HCT116 (cell line): ENCODE results near the gene DEFB114. TPM values are rescaled to one million over a fixed set of nuclear protein-coding genes. Genes with fewer than 3 reads are reported as not detected.

Source experiments
- ATAC-seq: fragments of 200-7000 bp; cut with Tn5 transposase; 2 replicates; pipeline ENCODE4 v1.9.1; 2020; ENCODE audit warnings: mild to moderate bottlenecking, moderate library complexity
- BruUV-seq: library from RNA; stranded (reverse); fragments of 400-500 nt; replicated peaks from 2 replicates; lab custom pipeline; 2021; lab: Mats Ljungman, UMichigan
- CTCF ChIA-PET: fragments of 300-600 bp; sonication (Branson Sonifier 250); formaldehyde crosslinking; loops from one replicate; lab custom pipeline; 2021; ENCODE audit warnings: antibody characterized with exemption; lab: Charles Lee
- POLR2A ChIA-PET: fragments of 300-600, 350-600 bp; sonication (Branson Sonifier 250); formaldehyde crosslinking; loops from one replicate; lab custom pipeline; 2021; ENCODE audit warnings: antibody characterized with exemption; lab: Charles Lee
- RAD21 ChIA-PET, 2 experiments: fragments of 300-600 bp; sonication (Branson Sonifier 250); formaldehyde crosslinking; loops; one replicate each; lab custom pipeline; 2023; ENCODE audit warnings: low total read pairs in 2 of 2; ENCODE audit not compliant: uncharacterized antibody in 2 of 2, unreplicated experiment in 2 of 2, low non-redundant PET in 1 of 2; lab: Charles Lee
- DNase-seq: peaks from one replicate; pipeline ENCODE4 v3.0.0-alpha.2; 2010; ENCODE audit warnings: low read depth, low spot score
- H2AFZ ChIP-seq: fragments of 200-600 bp; shearing (Covaris generic), sonication (generic); 2 replicates; pipeline ENCODE4 v1.6.1; 2017; ENCODE audit warnings: low read depth, mixed run types, mixed read lengths, antibody characterized with exemption, low read length; ENCODE audit not compliant: poor library complexity, severe bottlenecking
- H3K27ac ChIP-seq: 2 replicates; pipeline ENCODE4 v1.5.1; 2012; ENCODE audit warnings: low read depth, low read length
- H3K27me3 ChIP-seq: fragments of 200-600 bp; sonication (generic); 2 replicates; pipeline ENCODE4 v1.6.1; 2016; ENCODE audit warnings: mixed run types, low read length, mixed read lengths; ENCODE audit not compliant: insufficient read depth
- H3K36me3 ChIP-seq, 2 experiments: fragments of 200-500 bp in 1 of 2; fragments of 200-600 bp in 1 of 2; sonication (Bioruptor generic) in 1 of 2; sonication (generic) in 1 of 2; 2 replicates each; pipeline versions ENCODE4 v1.5.1 to v1.6.1; 2014 to 2016; ENCODE audit warnings: low read length in 2 of 2, inconsistent platforms in 1 of 2, mixed read lengths in 1 of 2, mixed run types in 1 of 2; ENCODE audit not compliant: insufficient read depth in 2 of 2, control insufficient read depth in 1 of 2
- H3K4me1 ChIP-seq, 2 experiments: fragments of 200-600 bp in 1 of 2; sonication (generic) in 1 of 2; 2 replicates each; pipeline versions ENCODE4 v1.5.1 to v1.6.1; 2012 to 2017; ENCODE audit warnings: low read length in 2 of 2, inconsistent platforms in 1 of 2, mild to moderate bottlenecking in 1 of 2, mixed read lengths in 1 of 2, mixed run types in 1 of 2, moderate library complexity in 1 of 2; ENCODE audit not compliant: insufficient read depth in 2 of 2, control insufficient read depth in 1 of 2
- H3K4me2 ChIP-seq: fragments of 200-600 bp; sonication (generic); 2 replicates; pipeline ENCODE4 v1.6.1; 2017; ENCODE audit warnings: mixed run types, low read length, mixed read lengths
- H3K4me3 ChIP-seq, 2 experiments: fragments of 200-600 bp in 1 of 2; sonication (generic) in 1 of 2; replicated peaks in 1 of 2; 2 replicates each; pipeline ENCODE4 v1.5.1; 2011 to 2016; ENCODE audit warnings: low read length in 2 of 2, control low read depth in 1 of 2, low read depth in 1 of 2, mild to moderate bottlenecking in 1 of 2, mixed read lengths in 1 of 2, mixed run types in 1 of 2
- H3K79me2 ChIP-seq: fragments of 200-600 bp; sonication (generic); 2 replicates; pipeline ENCODE4 v1.6.1; 2017; ENCODE audit warnings: mild to moderate bottlenecking, mixed run types, low read length, moderate library complexity, mixed read lengths; ENCODE audit not compliant: insufficient read depth
- H3K9ac ChIP-seq: fragments of 200-600 bp; sonication (generic); 2 replicates; pipeline ENCODE4 v1.6.1; 2016; ENCODE audit warnings: low read length, mixed read lengths
- H3K9me2 ChIP-seq: fragments of 200-600 bp; sonication (generic), shearing (Covaris generic); 2 replicates; pipeline ENCODE4 v1.6.1; 2017; ENCODE audit warnings: mixed run types, mild to moderate bottlenecking, moderate library complexity; ENCODE audit not compliant: insufficient read depth
- H3K9me3 ChIP-seq, 2 experiments: fragments of 200-500 bp in 1 of 2; fragments of 200-600 bp in 1 of 2; sonication (Bioruptor generic) in 1 of 2; sonication (generic) in 1 of 2; 2 replicates each; pipeline ENCODE4 v1.6.1; 2014 to 2017; ENCODE audit warnings: low read length in 2 of 2, mixed read lengths in 2 of 2, inconsistent platforms in 1 of 2, low read depth in 1 of 2, mild to moderate bottlenecking in 1 of 2, mixed run types in 1 of 2, moderate library complexity in 1 of 2; ENCODE audit not compliant: control insufficient read depth in 1 of 2, insufficient read depth in 1 of 2
- H4K20me1 ChIP-seq: fragments of 200-600 bp; sonication (generic), shearing (Covaris generic); 2 replicates; pipeline ENCODE4 v1.6.1; 2017; ENCODE audit warnings: mixed run types, mild to moderate bottlenecking, moderate library complexity; ENCODE audit not compliant: insufficient read depth
- CBX3 ChIP-seq: IDR thresholded peaks from 2 replicates; pipeline ENCODE4 v1.6.1; 2012; ENCODE audit warnings: low read depth
- EGR1 ChIP-seq: IDR thresholded peaks from 2 replicates; pipeline ENCODE4 v1.6.1; 2012; ENCODE audit warnings: low read depth
- ELF1 ChIP-seq: IDR thresholded peaks from 2 replicates; pipeline ENCODE4 v1.6.1; 2012; ENCODE audit warnings: low read depth, borderline replicate concordance
- EZH2 ChIP-seq: fragments of 200-600 bp; sonication (generic); IDR thresholded peaks from 2 replicates; pipeline ENCODE4 v1.6.1; 2017; ENCODE audit warnings: antibody characterized with exemption, mixed run types
- EZH2phosphoT487 ChIP-seq: fragments of 200-600 bp; IDR thresholded peaks from 2 replicates; pipeline ENCODE4 v1.6.1; 2018; ENCODE audit warnings: antibody characterized with exemption, borderline replicate concordance
- JUND ChIP-seq: IDR thresholded peaks from 2 replicates; pipeline ENCODE4 v1.6.1; 2012
- POLR2A ChIP-seq: IDR thresholded peaks from 2 replicates; pipeline ENCODE4 v1.7.0; 2011; ENCODE audit warnings: borderline replicate concordance; ENCODE audit not compliant: insufficient read depth, insufficient read length; ENCODE audit errors: extremely low read depth
- RAD21 ChIP-seq: IDR thresholded peaks from 2 replicates; pipeline ENCODE4 v1.6.1; 2012; ENCODE audit warnings: low read depth, mild to moderate bottlenecking
- SIN3A ChIP-seq: IDR thresholded peaks from 2 replicates; pipeline ENCODE4 v1.6.1; 2012; ENCODE audit warnings: low read depth
- SP1 ChIP-seq: IDR thresholded peaks from 2 replicates; pipeline ENCODE4 v1.6.1; 2012; ENCODE audit warnings: low read depth
- SRF ChIP-seq: IDR thresholded peaks from 2 replicates; pipeline ENCODE4 v1.6.1; 2012; ENCODE audit warnings: low read depth
- TCF7L2 ChIP-seq: IDR thresholded peaks from 2 replicates; pipeline ENCODE4 v1.7.0; 2011; ENCODE audit warnings: borderline replicate concordance, inconsistent platforms; ENCODE audit not compliant: insufficient read depth, insufficient read length; ENCODE audit errors: extremely low read depth
- YY1 ChIP-seq: IDR thresholded peaks from 2 replicates; pipeline ENCODE4 v1.6.1; 2011; ENCODE audit warnings: low read length, low read depth, moderate library complexity, mild to moderate bottlenecking; ENCODE audit not compliant: insufficient replicate concordance; ENCODE audit errors: extremely low read depth
- ZFX ChIP-seq: fragments of 450-650 bp; IDR thresholded peaks from 2 replicates; pipeline ENCODE4 v1.6.1; 2017
- intact Hi-C: fragments of 100-400 bp; cut with micrococcal nuclease; formaldehyde crosslinking; loops from 2 replicates; pipeline ENCODE4 v1.10.0; 2022
- total RNA-seq: library from RNA; stranded (reverse); gene quantifications from one replicate; pipeline ENCODE4 v1.2.1, GENCODE V29; 2021; ENCODE audit not compliant: unreplicated experiment
- TF ChIP-seq, protein P1 (sequence below): IDR thresholded peaks from 2 replicates; pipeline ENCODE4 v1.6.1; 2012
- TF ChIP-seq, protein P2 (sequence below): IDR thresholded peaks from 2 replicates; pipeline ENCODE4 v1.6.1; 2011; ENCODE audit warnings: mild to moderate bottlenecking, low read length, moderate library complexity; ENCODE audit not compliant: insufficient replicate concordance; ENCODE audit errors: extremely low read depth
- TF ChIP-seq, protein P3 (sequence below): IDR thresholded peaks from 2 replicates; pipeline ENCODE4 v1.6.1; 2012
- TF ChIP-seq, protein P4 (sequence below): IDR thresholded peaks from 2 replicates; pipeline ENCODE4 v1.6.1; 2012; ENCODE audit warnings: low read depth
- TF ChIP-seq, protein P5 (sequence below), 3 experiments: fragments of 200-600 bp in 1 of 3; sonication (generic) in 1 of 3; IDR thresholded peaks in 2 of 3; conservative IDR thresholded peaks in 1 of 3; 2 replicates each; pipeline ENCODE4 v1.5.1; 2012 to 2017; ENCODE audit warnings: low read depth in 2 of 3, low read length in 2 of 3, antibody characterized with exemption in 1 of 3, borderline replicate concordance in 1 of 3, control low read depth in 1 of 3, mild to moderate bottlenecking in 1 of 3, mixed read lengths in 1 of 3, mixed run types in 1 of 3, moderate library complexity in 1 of 3; ENCODE audit not compliant: insufficient read depth in 1 of 3

The DEFB114 gene
- total RNA-seq, 1 experiment from 2014 or later = not detected

DNA sequence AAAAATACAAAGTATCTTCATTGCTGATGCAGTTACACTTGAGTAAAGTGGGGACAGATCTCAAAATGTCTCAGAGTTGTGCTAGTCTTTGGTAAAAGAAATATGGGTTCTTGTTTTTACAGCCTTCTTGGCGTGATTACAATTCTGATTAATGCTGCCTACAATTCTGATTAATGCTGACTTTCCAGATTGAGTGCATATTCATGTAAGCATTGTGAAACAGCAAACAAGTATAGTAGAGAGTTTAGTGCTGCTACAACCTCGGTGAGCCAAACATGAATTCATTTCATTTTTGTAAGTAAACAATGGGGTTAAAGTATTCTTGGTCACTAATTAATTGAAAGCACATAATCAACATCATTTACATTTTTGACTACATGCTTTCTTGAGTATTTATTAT, 5.6 kb upstream of the DEFB114 start, which contains the start of gene DEFB113:
TSS of gene DEFB113 (minus strand) at position 21 of the 400 bp plus-strand sequence. CDS start at position 21, 0 bp downstream.
- Histone ChIP-seq H3K36me3 (no peaks in the 10 kb centered on the region), H3K27ac (no peak within 1 kb of the TSS), H3K4me3 (no peak within 1 kb of the TSS), H2AFZ (no peak within 1 kb of the TSS), H3K9me3 (no peaks in the 10 kb centered on the region), H3K79me2 (no peaks in the 10 kb centered on the region), H3K27me3 (no peaks in the 10 kb centered on the region), H3K4me2 (no peak within 1 kb of the TSS), H3K4me1 (no peaks in the 10 kb centered on the region), H3K9me2 (no peaks in the 10 kb centered on the region), H4K20me1 (no peaks in the 10 kb centered on the region), H3K9ac (no peak within 1 kb of the TSS)
- TF ChIP-seq SIN3A = no peak
- TF ChIP-seq ELF1 = no peak
- no peak for TF ChIP-seq TCF7L2
- TF ChIP-seq, protein P1, sequence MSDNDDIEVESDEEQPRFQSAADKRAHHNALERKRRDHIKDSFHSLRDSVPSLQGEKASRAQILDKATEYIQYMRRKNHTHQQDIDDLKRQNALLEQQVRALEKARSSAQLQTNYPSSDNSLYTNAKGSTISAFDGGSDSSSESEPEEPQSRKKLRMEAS = no peak
- TF ChIP-seq, protein P2, sequence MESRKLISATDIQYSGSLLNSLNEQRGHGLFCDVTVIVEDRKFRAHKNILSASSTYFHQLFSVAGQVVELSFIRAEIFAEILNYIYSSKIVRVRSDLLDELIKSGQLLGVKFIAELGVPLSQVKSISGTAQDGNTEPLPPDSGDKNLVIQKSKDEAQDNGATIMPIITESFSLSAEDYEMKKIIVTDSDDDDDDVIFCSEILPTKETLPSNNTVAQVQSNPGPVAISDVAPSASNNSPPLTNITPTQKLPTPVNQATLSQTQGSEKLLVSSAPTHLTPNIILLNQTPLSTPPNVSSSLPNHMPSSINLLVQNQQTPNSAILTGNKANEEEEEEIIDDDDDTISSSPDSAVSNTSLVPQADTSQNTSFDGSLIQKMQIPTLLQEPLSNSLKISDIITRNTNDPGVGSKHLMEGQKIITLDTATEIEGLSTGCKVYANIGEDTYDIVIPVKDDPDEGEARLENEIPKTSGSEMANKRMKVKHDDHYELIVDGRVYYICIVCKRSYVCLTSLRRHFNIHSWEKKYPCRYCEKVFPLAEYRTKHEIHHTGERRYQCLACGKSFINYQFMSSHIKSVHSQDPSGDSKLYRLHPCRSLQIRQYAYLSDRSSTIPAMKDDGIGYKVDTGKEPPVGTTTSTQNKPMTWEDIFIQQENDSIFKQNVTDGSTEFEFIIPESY = no peak
- TF ChIP-seq EZH2 = no peak
- TF ChIP-seq, protein P3, sequence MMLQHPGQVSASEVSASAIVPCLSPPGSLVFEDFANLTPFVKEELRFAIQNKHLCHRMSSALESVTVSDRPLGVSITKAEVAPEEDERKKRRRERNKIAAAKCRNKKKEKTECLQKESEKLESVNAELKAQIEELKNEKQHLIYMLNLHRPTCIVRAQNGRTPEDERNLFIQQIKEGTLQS = no peak
- no peak for TF ChIP-seq RAD21
- TF ChIP-seq EZH2phosphoT487 = no peak
- no peak for TF ChIP-seq EGR1
- no peak for TF ChIP-seq CBX3
- no peak for TF ChIP-seq SRF
- TF ChIP-seq JUND = no peak
- no peak for TF ChIP-seq ZFX
- TF ChIP-seq POLR2A = no peak
- TF ChIP-seq, protein P4, sequence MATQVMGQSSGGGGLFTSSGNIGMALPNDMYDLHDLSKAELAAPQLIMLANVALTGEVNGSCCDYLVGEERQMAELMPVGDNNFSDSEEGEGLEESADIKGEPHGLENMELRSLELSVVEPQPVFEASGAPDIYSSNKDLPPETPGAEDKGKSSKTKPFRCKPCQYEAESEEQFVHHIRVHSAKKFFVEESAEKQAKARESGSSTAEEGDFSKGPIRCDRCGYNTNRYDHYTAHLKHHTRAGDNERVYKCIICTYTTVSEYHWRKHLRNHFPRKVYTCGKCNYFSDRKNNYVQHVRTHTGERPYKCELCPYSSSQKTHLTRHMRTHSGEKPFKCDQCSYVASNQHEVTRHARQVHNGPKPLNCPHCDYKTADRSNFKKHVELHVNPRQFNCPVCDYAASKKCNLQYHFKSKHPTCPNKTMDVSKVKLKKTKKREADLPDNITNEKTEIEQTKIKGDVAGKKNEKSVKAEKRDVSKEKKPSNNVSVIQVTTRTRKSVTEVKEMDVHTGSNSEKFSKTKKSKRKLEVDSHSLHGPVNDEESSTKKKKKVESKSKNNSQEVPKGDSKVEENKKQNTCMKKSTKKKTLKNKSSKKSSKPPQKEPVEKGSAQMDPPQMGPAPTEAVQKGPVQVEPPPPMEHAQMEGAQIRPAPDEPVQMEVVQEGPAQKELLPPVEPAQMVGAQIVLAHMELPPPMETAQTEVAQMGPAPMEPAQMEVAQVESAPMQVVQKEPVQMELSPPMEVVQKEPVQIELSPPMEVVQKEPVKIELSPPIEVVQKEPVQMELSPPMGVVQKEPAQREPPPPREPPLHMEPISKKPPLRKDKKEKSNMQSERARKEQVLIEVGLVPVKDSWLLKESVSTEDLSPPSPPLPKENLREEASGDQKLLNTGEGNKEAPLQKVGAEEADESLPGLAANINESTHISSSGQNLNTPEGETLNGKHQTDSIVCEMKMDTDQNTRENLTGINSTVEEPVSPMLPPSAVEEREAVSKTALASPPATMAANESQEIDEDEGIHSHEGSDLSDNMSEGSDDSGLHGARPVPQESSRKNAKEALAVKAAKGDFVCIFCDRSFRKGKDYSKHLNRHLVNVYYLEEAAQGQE = no peak
- TF ChIP-seq, protein P5, sequence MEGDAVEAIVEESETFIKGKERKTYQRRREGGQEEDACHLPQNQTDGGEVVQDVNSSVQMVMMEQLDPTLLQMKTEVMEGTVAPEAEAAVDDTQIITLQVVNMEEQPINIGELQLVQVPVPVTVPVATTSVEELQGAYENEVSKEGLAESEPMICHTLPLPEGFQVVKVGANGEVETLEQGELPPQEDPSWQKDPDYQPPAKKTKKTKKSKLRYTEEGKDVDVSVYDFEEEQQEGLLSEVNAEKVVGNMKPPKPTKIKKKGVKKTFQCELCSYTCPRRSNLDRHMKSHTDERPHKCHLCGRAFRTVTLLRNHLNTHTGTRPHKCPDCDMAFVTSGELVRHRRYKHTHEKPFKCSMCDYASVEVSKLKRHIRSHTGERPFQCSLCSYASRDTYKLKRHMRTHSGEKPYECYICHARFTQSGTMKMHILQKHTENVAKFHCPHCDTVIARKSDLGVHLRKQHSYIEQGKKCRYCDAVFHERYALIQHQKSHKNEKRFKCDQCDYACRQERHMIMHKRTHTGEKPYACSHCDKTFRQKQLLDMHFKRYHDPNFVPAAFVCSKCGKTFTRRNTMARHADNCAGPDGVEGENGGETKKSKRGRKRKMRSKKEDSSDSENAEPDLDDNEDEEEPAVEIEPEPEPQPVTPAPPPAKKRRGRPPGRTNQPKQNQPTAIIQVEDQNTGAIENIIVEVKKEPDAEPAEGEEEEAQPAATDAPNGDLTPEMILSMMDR (IDR thresholded peaks at IDR 0.05 in 2 of 3, conservative IDR thresholded peaks at IDR 0.05 in 1 of 3; ENCODE audit: borderline replicate concordance in 1 of 3, insufficient read depth in 1 of 3, low read depth in 2 of 3, low read length in 2 of 3) = no peak
- no peak for TF ChIP-seq YY1
- TF ChIP-seq SP1 = no peak
- no TSS peak for BruUV-seq
- ATAC-seq (no peak), DNase-seq (no peak)
- ChIA-PET CTCF (no interaction called here), RAD21 (no interaction called here), POLR2A (no interaction called here)
- intact Hi-C loops = no loop called here
